ENCODE results near the gene SPOCD1.

GRCh38 chr1:31787261-31787660 lies 28.6 kb downstream of the SPOCD1 start:
- TF ChIP-seq CTCF (IDR thresholded peaks at IDR 0.05) (no peak), POLR2A (IDR thresholded peaks at IDR 0.05) (no peak)

All from heart left ventricle (tissue), 13 donors.